ENCODE data around the gene ZNF200. TPM values are rescaled to one million over a fixed set of nuclear protein-coding genes. Genes with fewer than 3 reads are reported as not detected.
A peak's percentile ranks its signal among the peaks of the same experiment; 100 is the strongest.

ZNF200 gene
- total RNA-seq, 1 experiment from 2014 or later = 8.8 TPM

- ChIA-PET CTCF (interaction anchor here (0.7 to 1.9 kb wide), 6 partner anchors 10 to 245 kb away, joined by 3 to 15 read pairs (median 4); partner anchors contain the start of genes NAA60, ZNF174, ZNF263 and ZSCAN32), POLR2A (interaction anchor here (0.6 to 1.7 kb wide), 3 partner anchors 9 to 150 kb away, joined by 3 to 7 read pairs (median 4); partner anchors contain the start of gene ZNF263), RAD21 (ENCODE audit: low non-redundant PET in 1 of 2, low total read pairs in 2 of 2, uncharacterized antibody in 2 of 2, unreplicated experiment in 2 of 2) (interaction anchor here in 1 of 2 experiments (0.6 to 0.7 kb wide), 2 partner anchors 177 to 248 kb away, joined by 3 read pairs; no protein-coding TSS in a partner anchor)
- Histone ChIP-seq H3K4me2 (ENCODE audit: low read length) (no peak overlapping the region), H3K9me2 (ENCODE audit: insufficient read depth) (no peaks in the 10 kb centered on the region), H3K27ac (ENCODE audit: low read depth, low read length) (no peak overlapping the region), H3K79me2 (ENCODE audit: insufficient read depth, low read length) (no peaks in the 10 kb centered on the region), H2AFZ (ENCODE audit: low read depth, low read length, poor library complexity, severe bottlenecking) (no peak overlapping the region), H3K36me3 (ENCODE audit: control insufficient read depth in 1 of 2, insufficient read depth in 2 of 2, low read length in 2 of 2) (no peaks in the 10 kb centered on the region), H3K27me3 (ENCODE audit: insufficient read depth, low read length) (no peaks in the 10 kb centered on the region), H3K9ac (ENCODE audit: low read length) (no peak overlapping the region), H3K9me3 (ENCODE audit: control insufficient read depth in 1 of 2, insufficient read depth in 1 of 2, low read depth in 1 of 2, low read length in 2 of 2) (no peaks in the 10 kb centered on the region; a peak in 1 of 4 replicates), H4K20me1 (ENCODE audit: insufficient read depth) (no peaks in the 10 kb centered on the region), H3K4me1 (ENCODE audit: control insufficient read depth in 1 of 2, insufficient read depth in 2 of 2, low read length in 2 of 2) (peaks cover 14 to 28% of the 10 kb centered on the region in 2 experiments), H3K4me3 (replicated peaks in 1 of 2; ENCODE audit: low read depth in 1 of 2, low read length in 2 of 2) (no peak overlapping the region)
- intact Hi-C loops (cut with micrococcal nuclease) = loop anchor here (10.0 kb wide), 1 partner anchor 178 kb away; the partner anchor contains the start of genes NAA60 and ZNF597
- peak; percentile 26 to 73 (median 72); a peak in 5 of 6 replicates for TF ChIP-seq CTCF (IDR thresholded peaks at IDR 0.05 in 2 of 3, conservative IDR thresholded peaks at IDR 0.05 in 1 of 3; ENCODE audit: borderline replicate concordance in 1 of 3, insufficient read depth in 1 of 3, low read depth in 2 of 3, low read length in 2 of 3)
- no peak for TF ChIP-seq POLR2A (IDR thresholded peaks at IDR 0.05; ENCODE audit: borderline replicate concordance, extremely low read depth, insufficient read depth, insufficient read length)
- TF ChIP-seq CBX3 (IDR thresholded peaks at IDR 0.05; ENCODE audit: low read depth) = 0 out of 2 replicates have a peak, but pooled peaks have one; percentile 33
- TF ChIP-seq ZNF274 (IDR thresholded peaks at IDR 0.05; ENCODE audit: low read depth, low read length) = no peak
- TF ChIP-seq EGR1 (IDR thresholded peaks at IDR 0.05; ENCODE audit: low read depth) = no peak
- TF ChIP-seq JUND (IDR thresholded peaks at IDR 0.05) = no peak
- no peak for TF ChIP-seq SIN3A (IDR thresholded peaks at IDR 0.05; ENCODE audit: low read depth)
- TF ChIP-seq RAD21 (IDR thresholded peaks at IDR 0.05; ENCODE audit: low read depth) = peak; percentile 54; the same call in 1 of the 2 replicates
- TF ChIP-seq SRF (IDR thresholded peaks at IDR 0.05; ENCODE audit: low read depth) = no peak
- no peak for TF ChIP-seq MAX (IDR thresholded peaks at IDR 0.05)
- DNase-seq (ENCODE audit: low read depth, low spot score) = peak; percentile 29
- ATAC-seq = no peak
- no TSS peak for BruUV-seq (replicated peaks)
These were observed 32.0 kb upstream of the ZNF200 start for GRCh38 chr16:3266873-3267537.
